ENCODE results near the gene ARRDC5. TPM values are rescaled to one million over a fixed set of nuclear protein-coding genes. Genes with fewer than 3 reads are reported as not detected.
A peak's percentile ranks its signal among the peaks of the same experiment; 100 is the strongest.
"Not testable (repeated sequence)": the region's sequence is repeated elsewhere in the genome, so short reads cannot be mapped to it uniquely, and the experiment has no call there.

Gene ARRDC5
- total RNA-seq, 2 donors from 2014 or later: 0.39 TPM; not detected in 1

DNA sequence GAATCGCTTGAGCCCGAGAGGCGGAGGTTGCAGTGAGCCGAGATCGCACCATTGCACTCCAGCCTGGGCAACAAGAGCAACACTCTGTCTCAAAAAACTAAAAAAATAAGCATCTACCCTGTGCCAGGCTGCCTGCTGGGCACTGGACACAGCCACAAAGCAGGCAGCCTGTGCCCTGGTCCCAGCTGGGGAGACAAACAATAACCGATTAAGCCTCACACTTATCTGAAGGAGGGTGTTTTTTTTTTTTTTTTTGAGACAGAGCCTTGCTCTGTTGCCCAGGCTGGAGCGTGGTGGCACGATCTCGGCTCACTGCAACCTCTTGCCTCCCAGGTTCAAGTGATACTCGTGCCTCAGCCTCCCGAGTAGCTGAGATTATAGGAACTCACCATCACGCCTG lies 46.2 kb downstream of the ARRDC5 start:
- not testable (repeated sequence) for ATAC-seq; H3K27ac Mint-ChIP-seq; H3K36me3 Mint-ChIP-seq; DNase-seq (ENCODE audit: low spot score in 2 of 2); H3K9me3 Mint-ChIP-seq

DNA sequence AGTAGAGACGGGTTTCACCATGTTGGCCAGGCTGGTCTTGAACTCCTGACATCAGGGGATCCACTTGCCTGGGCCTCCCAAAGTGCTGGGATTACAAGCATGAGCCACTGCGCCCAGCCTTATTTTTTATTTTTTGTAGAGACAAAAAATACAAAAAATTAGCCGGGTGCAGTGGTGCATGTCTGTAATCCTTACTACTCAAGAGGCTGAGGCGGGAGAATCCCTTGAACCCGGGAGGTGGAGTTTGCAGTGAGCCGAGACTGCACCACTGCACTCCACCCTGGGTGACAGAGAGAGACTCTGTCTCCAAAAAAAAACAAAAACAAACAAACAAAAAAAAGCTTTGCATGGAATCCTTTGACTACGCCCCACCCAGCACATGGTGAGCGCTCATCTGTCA lies 49.2 kb downstream of the ARRDC5 start:
- H3K27ac Mint-ChIP-seq; ATAC-seq; DNase-seq (ENCODE audit: low spot score in 2 of 2); H3K36me3 Mint-ChIP-seq; H3K9me3 Mint-ChIP-seq: not testable (repeated sequence)

DNA sequence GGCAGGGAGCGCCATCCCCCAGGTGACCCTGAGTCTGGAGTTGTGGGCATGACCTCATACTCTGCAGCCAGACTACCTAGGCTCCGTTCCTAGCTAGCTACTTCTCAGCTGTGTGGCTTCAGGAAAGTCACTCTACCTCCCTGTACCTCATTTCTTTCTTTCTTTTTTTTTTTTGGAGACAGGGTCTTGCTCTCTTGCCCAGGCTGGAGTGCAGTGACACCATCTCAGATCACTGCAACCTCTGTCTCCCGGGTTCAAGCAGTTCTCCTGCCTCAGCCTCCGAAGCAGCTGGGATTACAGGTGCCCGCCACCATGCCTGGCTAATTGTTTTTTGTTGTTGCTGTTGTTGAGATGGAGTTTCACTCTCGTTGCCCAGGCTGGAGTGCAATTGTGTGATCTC lies 50.2 kb downstream of the ARRDC5 start:
- ATAC-seq (no peak), DNase-seq (ENCODE audit: low spot score in 2 of 2) (no peak)
- Mint-ChIP-seq H3K36me3 (no peaks in the 10 kb centered on the region), H3K9me3 (no peaks in the 10 kb centered on the region), H3K27ac (no peak overlapping the region)

DNA sequence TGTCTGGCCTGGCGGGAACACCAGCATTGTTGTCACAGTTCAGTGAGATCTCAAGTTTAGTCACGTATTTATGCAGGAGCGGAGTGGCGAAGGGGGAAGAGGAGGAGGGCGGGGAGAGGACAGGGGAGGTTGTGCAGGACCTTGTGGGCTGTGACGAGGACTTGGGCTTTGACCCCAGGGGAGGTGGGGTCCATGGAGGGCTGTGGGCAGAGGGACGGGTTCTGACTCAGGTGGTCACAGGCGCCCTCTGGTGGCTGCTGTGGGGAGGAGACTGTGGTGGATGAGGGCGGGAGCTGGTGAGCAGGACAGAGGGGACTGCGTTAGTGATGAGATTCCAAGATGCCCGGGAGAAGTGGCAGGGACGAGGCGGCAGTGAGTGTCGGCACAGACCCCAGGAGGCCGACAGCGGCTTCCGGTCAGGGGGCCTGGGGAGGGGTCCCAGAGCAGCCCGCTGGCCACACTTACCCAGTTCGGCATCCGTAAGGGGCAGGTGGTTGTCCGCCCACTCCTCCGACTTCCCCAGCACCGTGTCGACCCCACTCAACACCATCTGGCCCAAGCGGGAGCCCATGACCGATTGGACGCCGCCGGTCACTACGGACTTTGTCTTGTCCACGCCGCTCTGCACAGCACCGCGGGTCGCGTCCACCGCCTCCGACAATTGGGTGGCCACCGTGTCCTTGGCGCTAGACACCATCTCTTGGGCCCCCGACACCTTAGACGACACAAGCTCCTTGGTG lies 51.0 kb downstream of the ARRDC5 start:
- Mint-ChIP-seq H3K36me3 (no peaks in the 10 kb centered on the region), H3K27ac (no peak overlapping the region), H3K9me3 (no peaks in the 10 kb centered on the region)
- ATAC-seq (peak; percentile 86 to 93), DNase-seq (ENCODE audit: low spot score in 2 of 2) (peak; percentile 68 to 81)

DNA sequence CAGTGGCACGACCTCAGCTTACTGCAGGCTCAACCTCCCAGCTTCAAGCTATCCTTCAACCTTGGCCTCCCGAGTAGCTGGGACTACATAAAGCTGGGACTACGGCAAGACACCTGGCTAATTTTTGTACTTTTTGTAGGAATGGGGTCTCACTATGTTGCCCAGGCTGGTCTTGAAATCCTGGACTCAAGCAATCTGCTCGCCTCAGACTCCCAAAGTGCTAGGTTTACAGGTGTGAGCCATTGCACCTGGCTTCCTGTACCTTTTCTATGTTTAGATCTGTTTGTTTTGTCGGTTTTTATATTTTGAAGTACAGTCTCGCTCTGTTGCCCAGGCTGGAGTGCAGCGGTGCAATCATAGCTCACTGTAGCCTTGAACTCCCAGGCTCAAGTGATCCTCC lies 53.7 kb downstream of the ARRDC5 start:
- Mint-ChIP-seq H3K36me3 (no peaks in the 10 kb centered on the region), H3K9me3 (no peaks in the 10 kb centered on the region), H3K27ac (no peak overlapping the region)
- DNase-seq (ENCODE audit: low spot score in 2 of 2): no peak
- no peak for ATAC-seq

DNA sequence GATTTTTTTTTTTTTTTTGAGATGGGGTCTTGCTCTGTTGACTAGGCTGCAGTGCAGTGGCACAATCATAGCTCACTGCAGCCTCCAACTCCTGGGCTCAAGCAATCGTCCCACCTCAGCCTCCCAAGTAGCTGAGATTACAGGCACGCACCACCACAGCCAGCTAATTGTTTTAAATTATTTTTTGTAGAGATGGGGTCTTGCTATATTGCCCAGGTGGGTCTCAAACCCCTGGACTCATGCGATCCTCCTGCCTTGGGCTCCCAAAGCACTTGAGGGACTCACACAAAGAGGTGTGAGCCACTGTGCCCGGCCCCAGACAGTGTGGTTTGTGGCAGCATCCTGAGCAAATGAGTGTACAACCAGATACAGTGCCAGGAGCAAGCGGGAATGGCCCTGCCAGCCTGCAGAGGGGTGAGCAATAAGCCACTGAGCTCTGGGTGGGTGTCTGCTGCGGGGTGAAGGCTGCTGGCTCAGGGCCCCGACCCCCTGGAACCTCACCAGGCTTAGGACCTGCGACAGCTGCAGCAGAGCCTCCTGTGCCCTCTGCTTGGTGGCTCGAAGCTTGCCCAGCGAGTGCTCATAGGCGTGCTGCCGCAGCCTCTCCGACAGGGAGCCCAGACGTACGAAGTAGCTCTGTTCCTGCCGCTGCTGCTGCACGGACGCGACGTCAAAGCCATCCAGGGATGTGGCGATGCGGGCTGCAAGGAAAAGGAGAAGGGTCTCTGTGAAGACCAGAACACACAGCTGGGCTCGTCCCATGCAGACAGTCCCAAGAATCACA lies 55.3 kb downstream of the ARRDC5 start:
- DNase-seq (ENCODE audit: low spot score in 2 of 2): no peak
- Mint-ChIP-seq H3K9me3 (no peaks in the 10 kb centered on the region), H3K27ac (no peak overlapping the region), H3K36me3 (no peaks in the 10 kb centered on the region)
- ATAC-seq: no peak

DNA sequence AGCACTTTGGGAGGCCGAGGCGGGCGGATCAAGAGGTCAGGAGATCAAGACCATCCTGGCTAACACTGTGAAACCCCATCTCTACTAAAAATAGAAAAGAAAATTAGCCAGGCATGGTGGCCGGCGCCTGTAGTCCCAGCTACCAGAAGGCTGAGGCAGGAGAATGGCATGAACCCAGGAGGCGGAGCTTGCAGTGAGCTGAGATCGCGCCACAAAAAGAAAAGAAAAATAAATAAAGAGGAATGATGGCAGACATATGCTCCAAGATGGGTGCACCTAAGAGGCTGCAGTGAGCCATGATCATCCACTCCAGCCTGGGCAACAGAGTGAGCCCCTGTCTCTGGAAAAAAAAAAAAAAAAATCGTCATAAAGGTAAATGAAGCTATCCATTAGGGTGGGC lies 56.7 kb downstream of the ARRDC5 start:
- DNase-seq (ENCODE audit: low spot score in 2 of 2); ATAC-seq; H3K36me3 Mint-ChIP-seq; H3K9me3 Mint-ChIP-seq; H3K27ac Mint-ChIP-seq: not testable (repeated sequence)

DNA sequence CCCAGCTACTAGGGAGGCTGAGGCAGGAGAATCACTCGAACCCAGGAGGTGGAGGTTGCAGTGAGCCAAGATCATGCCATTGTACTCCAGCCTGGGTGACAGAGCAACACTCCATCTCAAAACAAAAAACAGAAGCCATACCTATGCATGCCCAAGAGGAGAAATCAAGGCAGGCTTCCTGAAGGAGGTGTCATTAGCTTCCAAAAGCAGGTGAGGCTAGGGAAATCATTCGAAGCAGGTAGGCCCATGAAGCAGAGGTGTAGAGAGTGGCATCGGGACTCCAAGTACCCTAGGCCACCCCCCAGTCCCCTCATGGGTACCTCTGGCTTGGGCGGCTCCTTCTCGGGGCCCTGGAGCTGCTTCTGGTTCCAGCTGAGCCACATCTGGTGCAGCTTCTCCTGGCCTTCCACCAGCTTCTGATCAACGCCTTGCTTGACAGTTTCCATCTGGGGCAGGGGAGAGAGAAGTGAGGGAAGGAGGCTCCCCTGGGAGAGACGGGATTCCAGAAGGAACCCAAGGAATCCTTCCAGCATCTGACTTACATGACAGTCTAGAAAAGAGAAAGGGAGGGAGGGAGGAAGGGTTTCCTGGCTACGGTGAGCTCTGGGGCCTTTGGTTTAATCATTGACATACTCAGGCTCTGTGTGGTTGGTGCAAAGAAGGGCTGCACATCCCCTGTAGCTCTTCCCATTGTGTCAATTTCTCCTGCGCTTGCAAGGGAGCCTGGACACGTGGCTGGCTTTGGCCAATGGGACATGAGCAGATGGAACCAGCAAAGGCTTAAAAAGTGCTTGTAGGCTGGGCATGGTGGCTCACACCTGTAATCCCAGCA lies 58.1 kb downstream of the ARRDC5 start:
- Mint-ChIP-seq H3K27ac (no peak overlapping the region), H3K9me3 (no peaks in the 10 kb centered on the region), H3K36me3 (peaks cover 0 to 6% of the 10 kb centered on the region in 2 donors)
- ATAC-seq (no peak), DNase-seq (ENCODE audit: low spot score in 2 of 2) (no peak)

DNA sequence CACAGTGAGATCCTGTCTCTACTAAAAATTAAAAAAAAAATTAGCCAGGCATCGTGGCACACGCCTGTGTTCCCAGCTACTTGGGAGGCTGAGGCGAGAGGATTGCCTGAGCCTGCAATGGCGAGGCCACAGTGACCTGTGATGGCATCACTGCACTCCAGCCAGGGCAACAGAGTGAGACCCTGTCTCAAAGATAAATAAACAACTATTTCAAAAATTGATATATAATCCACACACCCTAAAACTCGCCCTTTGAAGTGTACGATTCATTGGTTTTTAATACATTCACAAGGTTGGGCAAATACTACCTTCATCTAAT lies 59.1 kb downstream of the ARRDC5 start:
- DNase-seq (ENCODE audit: low spot score in 2 of 2) (no peak), ATAC-seq (no peak)
- Mint-ChIP-seq H3K27ac (no peak overlapping the region), H3K36me3 (peaks cover 0 to 6% of the 10 kb centered on the region in 2 donors), H3K9me3 (no peaks in the 10 kb centered on the region)

Other genes with a start within 250 kb of the ARRDC5 start
- 10 to 100 TPM; 40.2 to 48.5 TPM for gene MYDGF, start 232.6 kb downstream of the ARRDC5 start, total RNA-seq
- gene DPP9, start 179.1 kb downstream of the ARRDC5 start, total RNA-seq: 10 to 100 TPM; 55.2 to 59.0 TPM
- 10 to 100 TPM in 1 of 2 donors, 1 to 10 TPM in 1; 9.3 to 11.4 TPM for gene FEM1A, start 111.2 kb downstream of the ARRDC5 start, total RNA-seq
- 10 to 100 TPM; 18.8 to 27.5 TPM for gene TICAM1, start 71.2 kb downstream of the ARRDC5 start, total RNA-seq
- gene PLIN3, start 35.2 kb downstream of the ARRDC5 start, total RNA-seq: 10 to 100 TPM; 47.5 TPM
- 100 to 1,000 TPM in 1 of 2 donors, 10 to 100 TPM in 1; 79.5 to 157 TPM for gene UHRF1, start 6.6 kb upstream of the ARRDC5 start, total RNA-seq
- gene KDM4B, start 66.2 kb upstream of the ARRDC5 start, total RNA-seq: 10 to 100 TPM; 21.0 to 44.8 TPM